ENCODE data around the gene CASZ1.

Gene CASZ1

DNA sequence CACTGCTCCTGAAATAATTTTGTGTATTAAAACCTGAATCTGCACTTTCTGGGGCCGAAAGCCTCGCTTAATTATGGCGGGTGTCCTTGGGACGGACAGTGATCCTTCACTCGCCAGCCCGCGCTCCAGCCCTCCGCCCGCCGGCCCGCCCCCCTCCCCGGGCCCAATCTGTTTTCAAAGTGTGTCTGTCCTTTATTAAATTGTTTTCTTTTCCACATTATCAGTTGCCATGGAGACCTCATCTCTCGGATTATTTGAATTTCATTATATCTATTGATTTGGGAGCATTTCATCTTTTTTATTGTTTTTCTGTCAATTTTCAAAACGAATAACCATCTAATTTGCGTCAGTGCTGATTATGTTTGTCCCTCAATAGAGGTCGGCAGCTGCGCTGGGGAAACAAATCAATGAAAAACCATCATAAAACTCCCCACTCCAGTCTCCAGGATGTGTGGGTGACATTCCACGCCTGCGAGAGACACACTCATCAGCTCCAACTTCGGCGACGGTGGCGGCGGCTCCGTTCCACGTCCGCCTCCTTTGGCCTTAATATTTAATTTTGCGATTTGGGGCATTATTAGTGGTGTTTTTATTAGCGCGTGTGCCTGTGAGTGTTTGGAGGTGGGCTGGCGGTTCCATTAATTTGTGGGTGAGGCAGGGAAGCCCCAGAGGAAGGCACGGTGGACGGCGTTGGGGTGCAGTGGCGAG is 123.9 kb downstream of the CASZ1 start:
- DNase-seq (ENCODE audit: low spot score) = no peak

DNA sequence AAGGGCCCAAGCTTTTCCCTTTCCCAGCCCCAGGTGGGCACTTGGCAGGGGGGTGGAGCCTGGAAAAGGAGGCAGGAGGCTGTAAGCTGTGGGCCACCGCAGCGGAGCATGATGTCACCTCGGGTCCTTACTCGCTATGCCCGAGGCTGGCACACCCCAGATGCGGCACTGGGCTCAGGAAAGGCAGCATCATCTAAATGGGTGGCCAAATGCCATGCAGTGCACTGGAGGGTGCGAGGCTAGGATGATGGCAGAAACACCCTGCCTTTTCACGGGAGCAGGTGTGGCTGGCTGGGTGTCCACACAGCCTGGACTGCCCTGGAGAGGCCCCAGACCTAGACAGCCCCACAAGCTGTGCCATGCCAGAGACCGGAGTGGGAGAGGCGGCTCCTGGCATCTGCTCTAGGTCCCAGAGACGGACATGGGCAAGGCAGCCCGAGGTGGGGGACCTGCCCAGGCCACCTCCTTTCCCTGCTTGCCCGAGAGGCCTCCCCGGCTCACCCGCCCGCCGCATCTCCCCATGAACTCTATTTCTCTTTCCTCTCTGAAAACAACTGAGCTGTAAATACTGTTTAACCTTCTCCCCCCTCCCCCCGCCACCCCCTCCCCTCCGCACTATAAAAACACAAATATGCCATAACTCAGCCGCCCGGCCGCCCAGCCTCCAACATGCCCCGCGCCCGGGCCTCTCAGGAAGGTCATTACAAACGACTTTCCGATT is 124.7 kb downstream of the CASZ1 start:
- no peak for DNase-seq (ENCODE audit: low spot score)

DNA sequence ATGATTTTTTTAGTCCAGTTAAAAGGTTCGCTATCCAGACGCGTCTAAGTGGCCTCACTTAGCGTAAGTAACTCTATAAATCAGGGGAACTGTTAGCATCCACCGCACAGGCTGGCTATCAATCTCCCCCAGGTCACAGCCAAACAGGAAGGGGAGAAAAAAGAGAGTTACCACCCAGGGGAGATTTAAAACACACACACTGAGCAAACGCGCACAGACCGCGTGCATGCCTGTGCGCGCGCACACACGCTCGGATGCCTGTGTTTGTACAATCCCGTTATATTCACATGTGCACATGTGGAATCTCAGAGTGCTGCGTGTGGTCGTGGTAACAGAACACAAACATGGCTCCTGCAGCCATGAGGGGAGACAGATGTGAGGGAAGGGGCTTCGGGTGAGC is 125.4 kb downstream of the CASZ1 start:
- DNase-seq (ENCODE audit: low spot score) = no peak

DNA sequence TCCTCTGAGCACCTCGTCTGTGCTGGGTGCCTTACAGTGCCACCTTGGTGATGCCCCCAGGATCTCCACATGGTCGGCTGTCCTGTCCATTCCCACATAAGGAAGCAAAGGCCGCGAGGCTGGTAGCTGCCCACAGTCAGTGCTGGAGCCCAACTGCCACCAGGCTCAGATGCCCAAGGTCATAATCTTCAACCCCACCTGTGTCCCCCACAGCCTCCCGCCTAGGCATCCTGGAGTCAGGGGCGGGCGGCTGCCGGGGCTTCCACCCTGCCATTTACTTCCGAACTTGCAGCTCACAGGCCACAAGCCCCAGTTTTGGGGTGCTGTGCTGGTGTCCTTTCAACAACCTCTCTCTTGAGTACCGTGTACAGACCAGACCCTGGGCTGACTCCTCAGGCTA is 126.3 kb downstream of the CASZ1 start:
- no peak for DNase-seq (ENCODE audit: low spot score)

DNA sequence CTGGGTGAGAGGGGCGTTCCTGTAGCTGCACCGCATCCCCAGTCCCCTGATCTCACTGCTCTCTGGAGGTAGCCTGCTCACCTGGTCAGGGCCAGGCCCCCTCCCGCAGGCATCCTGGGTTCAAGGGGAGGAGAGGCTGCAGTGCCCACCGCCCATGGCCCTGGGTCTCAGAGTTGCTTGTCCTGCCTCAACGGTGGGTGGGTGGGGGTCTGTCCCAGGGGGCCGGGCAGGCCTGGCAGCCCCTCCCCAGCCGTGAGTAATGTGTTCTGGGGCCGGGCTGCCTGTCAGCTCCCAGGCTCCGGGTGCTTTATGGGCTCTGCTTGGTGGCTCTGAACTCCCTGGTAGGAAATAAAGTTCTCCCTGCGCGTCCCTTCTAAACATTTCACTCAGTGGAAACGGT is 126.9 kb downstream of the CASZ1 start:
- DNase-seq (ENCODE audit: low spot score) = no peak

DNA sequence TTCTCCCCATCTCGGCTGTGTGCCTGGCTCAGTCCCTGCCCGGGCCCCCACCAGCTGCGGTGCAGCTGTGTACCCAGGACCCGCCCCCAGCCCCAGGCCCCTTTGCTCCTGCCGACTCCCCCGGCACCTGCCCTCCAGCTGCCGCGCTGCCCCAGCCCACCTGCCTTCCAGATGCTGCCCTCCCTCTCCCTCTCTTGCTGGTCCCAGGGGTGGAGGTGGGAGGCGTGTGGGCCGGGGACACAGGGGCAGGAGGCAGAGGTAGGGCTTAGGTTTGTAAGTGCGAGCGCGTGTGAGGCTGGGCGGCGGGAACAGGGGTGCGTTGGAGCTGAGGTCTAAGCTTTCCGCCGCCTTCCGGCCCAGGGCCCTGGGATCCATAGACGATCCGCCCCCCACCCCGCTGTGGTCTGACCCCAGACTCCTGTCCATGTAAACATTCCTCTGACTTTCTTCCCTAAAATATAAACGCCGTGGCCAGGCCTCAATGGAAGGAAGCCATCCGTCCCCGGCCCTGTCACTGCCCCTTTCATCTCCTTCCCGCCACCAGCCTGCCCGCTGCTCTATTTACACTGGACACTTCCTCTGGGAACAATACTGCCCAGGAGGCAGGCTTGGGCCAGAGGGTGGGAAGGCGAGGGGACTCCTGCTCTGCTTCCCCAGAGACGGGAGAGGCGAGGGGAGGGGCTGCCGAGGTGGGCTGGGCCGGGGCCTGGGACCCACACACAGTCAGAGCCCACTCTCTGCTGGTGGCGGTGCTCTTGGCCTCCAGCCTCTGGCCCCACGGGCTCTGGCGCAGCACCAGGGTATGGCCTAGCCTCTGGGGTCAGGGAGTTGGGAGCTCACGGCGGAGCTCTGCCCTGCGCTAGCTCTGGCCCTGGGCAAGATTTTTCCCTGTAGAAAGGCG is 128.3 kb downstream of the CASZ1 start:
- no peak for DNase-seq (ENCODE audit: low spot score)

DNA sequence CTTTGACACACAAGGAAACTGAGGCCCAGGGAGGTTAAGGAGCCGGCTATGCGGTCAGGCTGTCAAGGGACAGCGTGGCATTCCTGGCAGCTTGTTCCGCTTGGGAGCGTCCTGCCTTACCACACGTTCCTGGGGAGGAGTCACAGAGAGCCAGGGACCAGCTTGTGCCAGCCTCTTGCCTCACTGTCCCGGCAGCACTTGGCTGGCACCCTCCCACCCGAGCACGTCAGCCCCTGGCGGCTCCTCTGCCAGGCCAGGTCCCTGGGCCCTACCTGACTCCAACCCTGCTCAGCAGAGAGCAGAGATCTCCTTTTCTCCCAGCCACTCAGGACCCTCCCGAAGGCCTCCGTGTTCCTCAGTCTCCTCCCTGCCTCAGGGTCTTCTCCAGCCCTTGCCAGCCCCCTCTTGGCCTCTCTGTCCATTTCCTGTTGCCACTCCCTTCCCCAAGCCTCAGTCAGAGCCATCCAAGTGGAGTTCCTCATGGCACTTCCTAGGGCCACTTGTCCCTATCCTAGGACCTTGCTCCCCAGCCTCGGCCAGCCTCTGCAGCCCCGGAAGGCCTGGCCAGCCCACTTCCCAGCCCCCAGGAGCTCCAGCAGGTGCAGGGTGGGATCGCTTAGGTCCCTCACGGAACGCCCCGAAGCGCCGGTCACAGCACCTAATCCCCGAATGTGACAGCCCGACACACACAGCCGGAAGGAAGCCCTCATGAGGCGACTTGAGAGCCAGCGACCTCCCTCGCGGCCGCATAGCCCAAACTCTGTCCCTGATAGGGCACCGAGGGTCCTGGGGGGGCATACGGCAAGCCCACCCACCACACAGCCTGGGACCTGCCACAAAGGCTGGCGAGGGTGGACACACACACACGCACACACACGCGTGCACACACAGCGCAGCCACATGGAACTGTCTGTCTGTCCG is 130.3 kb downstream of the CASZ1 start:
- DNase-seq (ENCODE audit: low spot score) = no peak

DNA sequence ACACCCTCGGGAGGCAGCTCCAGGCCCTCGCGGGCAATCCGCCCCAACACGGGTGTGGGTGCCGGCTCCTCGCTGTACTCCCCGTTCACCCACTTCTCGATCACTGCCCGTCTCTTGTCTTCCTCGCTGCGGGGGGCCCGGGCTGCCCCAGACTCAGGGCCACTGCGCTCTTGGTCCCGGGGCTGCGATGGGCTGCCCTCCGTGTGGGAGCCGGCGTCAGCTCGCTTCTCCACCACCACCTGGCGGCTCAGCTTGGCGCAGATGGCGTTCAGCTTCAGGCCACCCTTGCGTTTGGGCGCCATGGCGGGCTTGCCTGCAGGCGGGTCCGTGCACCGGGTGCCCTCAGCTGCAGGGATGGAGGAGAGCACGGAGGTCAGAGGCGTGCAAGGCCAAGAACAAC is 131.2 kb downstream of the CASZ1 start:
- no peak for DNase-seq (ENCODE audit: low spot score)

DNA sequence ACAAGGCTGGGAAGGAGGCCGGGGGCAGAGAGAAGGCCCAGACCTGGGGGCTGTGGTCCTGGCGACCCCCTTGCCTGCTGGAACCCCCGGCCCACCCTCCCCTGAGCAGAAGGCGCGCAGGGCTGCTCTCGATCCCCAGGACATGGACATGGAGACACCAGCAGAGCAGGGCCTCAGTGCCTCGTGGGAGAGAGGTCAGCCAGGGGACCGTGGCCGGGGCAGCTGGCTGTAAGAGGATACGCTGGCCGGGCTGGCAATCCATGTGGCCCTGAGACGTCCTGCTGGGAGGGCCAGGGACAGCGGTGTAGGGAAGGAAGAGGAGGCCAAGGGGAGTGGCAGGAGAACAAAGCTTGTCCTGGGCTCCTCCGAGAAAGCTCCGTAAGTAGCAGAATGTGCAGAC is 132.2 kb downstream of the CASZ1 start:
- DNase-seq (ENCODE audit: low spot score) = no peak

DNA sequence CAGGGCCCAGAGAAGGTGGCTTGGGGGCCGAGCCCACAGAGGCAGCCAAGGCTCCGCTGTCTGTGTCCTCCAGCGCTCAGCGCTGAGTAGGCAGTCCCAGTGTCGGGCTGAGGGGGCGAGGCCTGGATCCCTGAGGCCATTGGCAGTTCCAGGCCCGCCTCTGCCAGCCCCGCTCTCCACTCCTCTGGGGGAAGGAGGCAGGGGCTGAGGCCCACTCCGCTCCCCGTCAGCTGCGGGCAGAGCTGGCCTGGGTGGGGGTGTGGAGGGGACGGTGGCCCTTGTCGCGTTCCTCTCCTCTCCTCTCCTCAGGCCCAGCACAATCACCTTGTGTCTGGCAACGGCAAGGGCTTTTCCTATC is 132.8 kb downstream of the CASZ1 start:
- DNase-seq (ENCODE audit: low spot score) = peak; percentile 67

DNA sequence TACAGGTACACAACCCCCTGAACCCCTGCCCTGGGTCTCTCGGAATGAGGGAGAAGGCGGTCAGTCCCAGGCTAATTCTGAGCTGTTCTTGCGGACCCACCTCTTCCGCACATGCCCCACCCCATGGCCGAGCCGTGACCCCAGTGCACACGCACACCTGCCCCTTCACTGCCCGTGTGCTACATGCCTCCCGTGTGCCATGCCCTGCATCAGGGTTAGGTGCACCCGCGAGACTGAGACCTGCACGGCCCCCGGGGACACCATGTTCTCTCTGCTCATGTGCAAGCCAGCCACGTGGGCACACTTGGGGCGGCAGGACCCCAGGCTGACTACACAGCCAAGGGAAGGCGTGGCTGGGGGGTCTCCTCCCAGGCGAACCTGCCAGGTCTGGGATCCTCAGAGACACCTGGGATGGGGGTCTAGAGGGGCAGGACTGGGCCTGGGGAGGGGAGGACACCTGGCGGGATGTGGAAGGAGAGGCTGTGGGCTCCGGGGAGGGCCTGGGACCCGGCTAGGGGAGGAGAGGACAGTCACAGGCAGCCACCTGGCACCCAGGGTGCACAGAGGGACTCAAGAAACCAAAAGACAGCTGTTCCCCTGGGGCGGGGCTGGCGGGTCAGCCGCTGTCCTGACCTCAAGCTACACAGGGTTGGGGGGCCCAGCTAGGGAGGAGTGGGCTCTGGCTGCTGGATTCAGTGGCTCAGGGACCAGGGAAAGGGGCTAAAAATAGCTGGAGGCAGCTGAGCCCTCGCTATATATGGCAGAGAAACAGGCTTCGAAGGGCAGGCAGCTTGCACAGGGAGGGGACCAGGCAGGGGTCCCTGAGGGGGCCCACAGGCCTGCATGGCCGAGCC is 133.4 kb downstream of the CASZ1 start:
- DNase-seq (ENCODE audit: low spot score) = no peak

DNA sequence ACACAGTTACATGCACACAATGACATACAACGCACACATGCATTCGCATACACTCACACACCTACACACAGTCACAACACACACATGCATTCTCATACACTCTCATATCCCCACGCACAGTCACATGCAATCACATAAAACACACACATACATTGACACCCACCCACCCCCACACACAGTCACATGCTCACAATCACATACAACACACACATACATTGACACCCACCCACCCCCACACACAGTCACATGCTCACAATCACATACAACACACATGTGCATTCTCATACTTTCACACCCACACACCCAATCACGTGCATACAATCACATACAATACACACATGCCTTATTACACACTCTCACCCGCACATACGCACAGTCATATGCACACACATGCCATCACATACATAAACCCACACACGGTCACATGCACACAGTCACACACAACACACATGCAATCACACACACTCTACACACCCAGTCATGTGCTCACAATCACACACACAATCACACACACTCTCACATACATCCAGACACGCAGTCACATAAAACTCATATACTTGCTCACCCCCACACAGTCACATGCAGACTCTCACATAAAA is 134.3 kb downstream of the CASZ1 start:
- DNase-seq (ENCODE audit: low spot score) = no peak

DNA sequence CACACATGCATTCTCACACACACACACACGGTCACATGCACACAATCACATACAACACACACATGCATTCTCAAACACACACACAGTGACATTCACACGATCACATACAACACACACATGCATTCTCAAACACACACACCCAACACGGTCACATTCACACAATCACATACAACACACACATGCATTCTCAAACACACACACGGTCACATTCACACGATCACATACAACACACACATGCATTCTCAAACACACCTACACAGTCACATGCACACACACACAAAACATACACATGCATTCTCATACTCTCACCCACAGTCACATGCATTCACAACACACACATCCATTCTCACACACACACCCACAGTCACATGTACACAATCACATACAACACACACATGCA is 135.0 kb downstream of the CASZ1 start:
- DNase-seq (ENCODE audit: low spot score) = no peak

DNA sequence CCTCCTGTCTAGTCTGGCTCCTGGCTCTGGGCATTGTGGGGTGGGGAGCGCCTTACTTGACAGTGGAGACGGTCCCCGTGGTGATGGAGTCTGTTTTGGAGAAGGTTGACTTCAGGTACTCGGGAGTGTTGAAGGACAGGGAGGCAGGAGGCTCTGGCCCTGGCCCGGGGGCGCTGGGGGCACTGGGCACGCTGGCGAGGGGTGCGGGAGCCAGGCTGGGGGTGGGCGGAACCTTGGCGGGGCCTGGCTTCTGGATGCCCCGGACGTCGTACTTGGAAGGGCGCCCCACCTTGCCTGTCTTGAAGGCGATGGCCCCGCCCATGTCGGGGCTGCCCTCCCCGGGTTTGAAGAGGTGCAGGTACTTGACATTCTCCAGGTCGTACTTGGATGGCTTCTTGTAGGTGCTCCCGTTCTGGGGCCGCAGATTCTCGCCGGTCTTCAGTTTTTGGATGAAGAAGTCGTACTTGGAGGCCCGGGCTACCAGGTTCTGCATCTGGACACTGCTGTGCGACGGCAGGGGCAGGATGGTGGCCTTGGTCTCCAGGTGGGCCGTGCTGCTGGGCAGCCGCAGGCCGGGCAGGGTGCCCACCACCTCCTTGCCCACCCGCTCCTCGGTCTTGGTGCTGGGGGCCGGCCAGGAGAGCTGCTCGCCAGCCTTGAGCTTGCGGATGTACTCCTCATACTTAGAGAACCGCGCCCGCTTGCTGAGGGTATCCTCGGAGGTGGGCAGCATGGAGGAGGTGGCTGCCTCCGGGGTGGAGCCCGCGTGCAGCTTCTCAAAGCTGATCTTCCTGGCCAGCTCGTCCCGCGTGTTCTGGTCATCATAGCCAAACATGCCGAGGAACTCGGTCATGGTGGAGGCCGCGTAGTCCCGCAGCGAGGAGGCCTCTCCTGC is 136.6 kb downstream of the CASZ1 start:
- no peak for DNase-seq (ENCODE audit: low spot score)

DNA sequence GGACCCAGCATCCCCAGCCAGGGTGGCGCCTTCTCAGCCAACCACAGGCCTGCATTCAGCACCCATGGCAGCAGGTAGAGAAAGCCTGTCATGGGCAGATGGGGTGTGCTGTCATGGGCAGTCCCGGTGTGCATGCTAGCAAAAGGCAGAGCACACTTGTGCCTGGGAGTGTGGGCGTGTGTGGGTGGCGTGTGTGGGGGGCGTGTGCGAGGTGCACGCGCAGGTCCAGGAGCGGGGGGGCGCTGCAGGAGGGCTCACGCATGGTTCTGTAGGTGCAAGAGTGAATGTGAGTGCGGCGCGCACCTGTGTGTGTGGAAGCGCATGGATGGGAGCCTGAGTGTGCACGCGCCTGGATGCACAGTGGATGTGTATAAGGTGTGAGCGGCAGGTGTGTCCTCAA is 137.2 kb downstream of the CASZ1 start:
- DNase-seq (ENCODE audit: low spot score) = no peak

DNA sequence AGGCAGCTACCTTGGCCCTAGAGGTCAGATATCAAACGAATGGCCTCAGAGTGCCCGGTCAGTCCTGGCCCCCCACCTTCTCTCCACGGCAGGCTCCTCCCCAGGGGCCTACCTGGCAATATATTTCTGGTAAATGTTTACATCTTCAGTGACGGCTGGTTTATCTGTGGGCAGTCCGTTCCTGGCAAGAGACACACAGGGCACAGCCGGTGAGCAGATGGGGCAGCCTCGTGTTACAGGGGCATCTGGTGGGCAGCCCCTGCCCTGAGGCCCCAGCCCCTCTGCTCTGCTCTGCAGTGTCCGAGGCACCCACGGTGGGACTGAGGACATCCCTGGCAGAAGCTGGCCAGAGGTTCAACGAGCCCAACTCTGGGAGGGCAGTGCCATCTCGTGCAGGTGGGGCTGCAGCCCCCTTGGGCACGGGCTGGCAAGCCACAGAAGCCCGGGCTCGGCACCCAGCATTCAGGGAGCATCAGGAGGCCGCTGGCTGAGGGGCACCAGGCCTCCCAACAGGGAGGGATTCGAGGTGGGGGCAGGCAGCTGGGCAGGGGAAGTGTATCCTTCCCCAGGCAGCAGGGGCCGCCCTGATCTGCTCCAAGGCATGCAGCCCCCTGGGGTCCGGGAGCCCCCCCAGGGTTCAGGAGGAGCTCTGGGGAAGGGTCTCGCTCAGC is 137.9 kb downstream of the CASZ1 start:
- no peak for DNase-seq (ENCODE audit: low spot score)

DNA sequence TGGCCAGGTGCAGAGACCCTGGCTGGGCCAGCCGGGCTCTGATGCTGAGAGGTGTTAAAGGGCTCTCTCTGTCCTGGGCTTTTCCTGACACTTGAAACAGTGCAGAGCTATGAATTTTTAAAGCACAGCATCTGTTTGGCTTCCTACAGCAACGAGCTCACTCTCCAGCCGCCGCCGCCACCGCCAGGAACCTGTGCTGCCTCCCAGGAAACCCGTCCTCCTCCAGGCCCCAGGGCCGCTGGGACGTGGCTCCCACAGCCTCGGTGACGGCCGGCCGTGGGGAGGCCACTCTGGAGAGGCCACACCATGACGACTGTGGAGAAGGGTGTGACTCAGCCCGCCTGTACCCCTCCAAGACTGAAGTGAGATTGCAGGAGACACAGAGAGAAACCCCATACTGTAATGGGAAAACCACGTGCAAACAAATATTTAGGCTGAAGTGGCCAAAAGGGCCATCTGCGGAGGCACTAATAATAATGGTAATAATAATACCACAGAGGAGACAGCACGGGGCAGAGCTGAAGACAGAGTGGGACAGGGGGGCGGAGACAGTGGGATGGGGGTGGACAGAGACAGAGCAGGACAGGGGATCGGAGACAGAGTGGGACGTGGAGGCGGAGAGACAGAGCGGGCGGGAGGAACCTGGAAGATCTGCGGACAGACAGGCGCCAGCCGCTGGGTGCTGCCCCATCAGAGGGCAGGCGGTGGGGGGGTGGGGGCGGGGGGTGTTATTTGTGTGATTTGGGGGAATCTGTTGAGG is 139.2 kb downstream of the CASZ1 start:
- no peak for DNase-seq (ENCODE audit: low spot score)

DNA sequence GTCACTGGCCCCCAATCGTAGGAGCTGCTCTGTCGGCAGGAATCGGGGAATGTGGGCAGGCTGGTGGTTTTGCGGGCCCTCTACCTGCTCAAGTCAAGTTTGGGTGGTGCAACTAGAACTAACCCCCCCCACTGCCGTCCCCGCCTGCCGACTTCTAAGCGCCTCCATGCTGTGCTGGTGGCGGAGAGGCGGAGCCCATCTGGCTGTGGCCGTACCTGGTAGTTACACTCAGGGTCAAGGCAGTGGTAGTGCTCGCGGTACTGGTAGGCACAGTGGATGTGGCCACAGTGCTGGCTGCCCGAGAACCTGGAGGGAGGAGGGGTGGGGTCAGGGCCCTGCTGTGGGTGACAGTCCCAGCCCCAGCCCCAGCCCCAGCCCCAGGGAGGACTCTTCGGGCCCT is 140.0 kb downstream of the CASZ1 start:
- DNase-seq (ENCODE audit: low spot score) = no peak
